ENCODE results near the gene OR2V1. TPM values are rescaled to one million over a fixed set of nuclear protein-coding genes. Genes with fewer than 3 reads are reported as not detected.
A peak's percentile ranks its signal among the peaks of the same experiment; 100 is the strongest.
"Not testable (repeated sequence)": the region's sequence is repeated elsewhere in the genome, so short reads cannot be mapped to it uniquely, and the experiment has no call there.

The OR2V1 gene
- not detected in 2 replicates for total RNA-seq

GRCh38 chr5:181130832-181131496 is at the start of gene OR2V1:
TSS of gene OR2V1 (minus strand) at chr5:181131169. CDS start at chr5:181125304, 5,865 bp downstream.
- no peak within 1 kb of the TSS for H3K4me3 ChIP-seq (ENCODE audit: low read depth, low read length)
- H3K36me3 ChIP-seq (ENCODE audit: control insufficient read depth, insufficient read depth, low read length): no peaks in the 10 kb centered on the region
- no peak for TF ChIP-seq CTCF (IDR thresholded peaks at IDR 0.05; ENCODE audit: insufficient read depth, low read length, severe bottlenecking)
- H3K27me3 ChIP-seq (ENCODE audit: control insufficient read depth, insufficient read depth, low read length): no peaks in the 10 kb centered on the region
- no peak for DNase-seq (ENCODE audit: low read depth)
- FAIRE-seq: no peak

GRCh38 chr5:181177559-181177958 is 46.6 kb upstream of the OR2V1 start:
- DNase-seq (ENCODE audit: low read depth); FAIRE-seq; H3K27me3 ChIP-seq (ENCODE audit: control insufficient read depth, insufficient read depth, low read length); H3K4me3 ChIP-seq (ENCODE audit: low read depth, low read length); H3K36me3 ChIP-seq (ENCODE audit: control insufficient read depth, insufficient read depth, low read length): not testable (repeated sequence)

GRCh38 chr5:181176254-181176952 is 45.4 kb upstream of the OR2V1 start:
- no peak for DNase-seq (ENCODE audit: low read depth)
- Histone ChIP-seq H3K27me3 (ENCODE audit: control insufficient read depth, insufficient read depth, low read length) (no peaks in the 10 kb centered on the region), H3K4me3 (ENCODE audit: low read depth, low read length) (no peak overlapping the region), H3K36me3 (ENCODE audit: control insufficient read depth, insufficient read depth, low read length) (no peaks in the 10 kb centered on the region)
- FAIRE-seq: no peak
- no peak for TF ChIP-seq CTCF (IDR thresholded peaks at IDR 0.05; ENCODE audit: insufficient read depth, low read length, severe bottlenecking)

GRCh38 chr5:181173420-181174342 is 42.7 kb upstream of the OR2V1 start:
- no peaks in the 10 kb centered on the region for H3K27me3 ChIP-seq (ENCODE audit: control insufficient read depth, insufficient read depth, low read length)
- no peak overlapping the region for H3K4me3 ChIP-seq (ENCODE audit: low read depth, low read length)
- H3K36me3 ChIP-seq (ENCODE audit: control insufficient read depth, insufficient read depth, low read length): no peaks in the 10 kb centered on the region
- FAIRE-seq: no peak
- TF ChIP-seq CTCF (IDR thresholded peaks at IDR 0.05; ENCODE audit: insufficient read depth, low read length, severe bottlenecking): no peak
- peak; percentile 77 for DNase-seq (ENCODE audit: low read depth)

- DNase-seq (ENCODE audit: low read depth): no peak
- Histone ChIP-seq H3K36me3 (ENCODE audit: control insufficient read depth, insufficient read depth, low read length) (no peaks in the 10 kb centered on the region), H3K27me3 (ENCODE audit: control insufficient read depth, insufficient read depth, low read length) (no peaks in the 10 kb centered on the region), H3K4me3 (ENCODE audit: low read depth, low read length) (no peak overlapping the region)
- TF ChIP-seq CTCF (IDR thresholded peaks at IDR 0.05; ENCODE audit: insufficient read depth, low read length, severe bottlenecking): no peak
- FAIRE-seq: no peak
Measured at GRCh38 chr5:181173027-181173419, 42.1 kb upstream of the OR2V1 start.

- Histone ChIP-seq H3K27me3 (ENCODE audit: control insufficient read depth, insufficient read depth, low read length) (no peaks in the 10 kb centered on the region), H3K4me3 (ENCODE audit: low read depth, low read length) (no peak overlapping the region), H3K36me3 (ENCODE audit: control insufficient read depth, insufficient read depth, low read length) (no peaks in the 10 kb centered on the region)
- FAIRE-seq: no peak
- no peak for TF ChIP-seq CTCF (IDR thresholded peaks at IDR 0.05; ENCODE audit: insufficient read depth, low read length, severe bottlenecking)
- no peak for DNase-seq (ENCODE audit: low read depth)
Measured at GRCh38 chr5:181171782-181172181, 40.8 kb upstream of the OR2V1 start.

All from bronchial epithelial cell (primary cell).